Cardiac muscle cell (in vitro differentiated cells and primary cell): Measurements from ENCODE around the gene AK2. TPM values are rescaled to one million over a fixed set of nuclear protein-coding genes. Genes with fewer than 3 reads are reported as not detected.
A peak's percentile ranks its signal among the peaks of the same experiment; 100 is the strongest.

Experiments used
- DNase-seq, 2 donors: peaks; one replicate each; pipeline versions ENCODE4 v3.0.0 to v3.0.0-alpha.2; 2010 to 2017; ENCODE audit warnings: low read depth in 1 of 2, low spot score in 1 of 2
- H3K27ac ChIP-seq: fragments of 200-600 bp; sonication (generic); 2 replicates; pipeline ENCODE4 v1.5.1; 2016
- H3K27me3 ChIP-seq: fragments of 200-600 bp; sonication (generic); 2 replicates; pipeline ENCODE4 v1.6.0; 2016; ENCODE audit warnings: control low read depth
- H3K36me3 ChIP-seq: fragments of 200-600 bp; sonication (generic); 2 replicates; pipeline ENCODE4 v1.5.1; 2016; ENCODE audit warnings: control low read depth
- H3K4me1 ChIP-seq: fragments of 200-600 bp; sonication (generic); 2 replicates; pipeline ENCODE4 v1.8.1; 2017; ENCODE audit warnings: low read depth, mild to moderate bottlenecking, mixed run types
- H3K4me3 ChIP-seq: fragments of 200-600 bp; sonication (generic); 2 replicates; pipeline ENCODE4 v1.5.1; 2016; ENCODE audit warnings: mild to moderate bottlenecking
- H3K9me3 ChIP-seq: fragments of 200-600 bp; sonication (generic); 2 replicates; pipeline ENCODE4 v1.5.1; 2017; ENCODE audit warnings: low read depth, mild to moderate bottlenecking, control low read depth
- CTCF ChIP-seq: IDR thresholded peaks from 2 replicates; pipeline ENCODE4 v1.5.1; 2012; ENCODE audit warnings: low read depth, mild to moderate bottlenecking, low read length
- polyA plus RNA-seq: library from polyadenylated mRNA; unstranded; fragments of >200 nt; fragmentation: Nextera tagmentation; extraction: Ambion mirVana; gene quantifications from 2 replicates; pipeline ENCODE4 v1.2.1, GENCODE V29; 2016
- total RNA-seq: library from RNA; depleted of rRNA; stranded (reverse); fragments of >200 nt; gene quantifications from 2 replicates; pipeline ENCODE4 v1.2.3, GENCODE V29; 2016

AK2 gene
- total and polyA plus RNA-seq, 2 experiments from 2014 or later, result 201 to 281 TPM

GRCh38 chr1:33012165-33012564 is 24.5 kb downstream of the AK2 start:
- Histone ChIP-seq H3K36me3 (peaks cover 28% of the 10 kb centered on the region), H3K27me3 (no peaks in the 10 kb centered on the region), H3K9me3 (no peaks in the 10 kb centered on the region), H3K4me3 (no peak overlapping the region), H3K27ac (peak overlapping the region; percentile 85), H3K4me1 (peaks cover 47% of the 10 kb centered on the region)
- no peak for DNase-seq
- no peak for TF ChIP-seq CTCF

- no peak overlapping the region for H3K4me3 ChIP-seq
- DNase-seq, result peak in 1 of 2 donors; percentile 72
- H3K27ac ChIP-seq, result peak overlapping the region; percentile 85
- peaks cover 57% of the 10 kb centered on the region for H3K4me1 ChIP-seq
- no peaks in the 10 kb centered on the region for H3K27me3 ChIP-seq
- H3K9me3 ChIP-seq, result no peaks in the 10 kb centered on the region
- peaks cover 28% of the 10 kb centered on the region for H3K36me3 ChIP-seq
- no peak for TF ChIP-seq CTCF
Observed at GRCh38 chr1:33010932-33011731, 25.6 kb downstream of the AK2 start.

GRCh38 chr1:33009561-33009960 is 27.1 kb downstream of the AK2 start:
- TF ChIP-seq CTCF, result no peak
- H3K4me3 ChIP-seq, result no peak overlapping the region
- H3K4me1 ChIP-seq, result peaks cover 73% of the 10 kb centered on the region
- H3K36me3 ChIP-seq, result peaks cover 28% of the 10 kb centered on the region
- H3K9me3 ChIP-seq, result no peaks in the 10 kb centered on the region
- H3K27me3 ChIP-seq, result no peaks in the 10 kb centered on the region
- H3K27ac ChIP-seq, result peak overlapping the region; percentile 85
- peak in 1 of 2 donors; percentile 78 for DNase-seq

GRCh38 chr1:33008051-33008914 is 28.4 kb downstream of the AK2 start:
- peaks cover 79% of the 10 kb centered on the region for H3K4me1 ChIP-seq
- no peak overlapping the region for H3K4me3 ChIP-seq
- H3K9me3 ChIP-seq, result no peaks in the 10 kb centered on the region
- no peak for TF ChIP-seq CTCF
- peaks cover 17% of the 10 kb centered on the region for H3K36me3 ChIP-seq
- no peaks in the 10 kb centered on the region for H3K27me3 ChIP-seq
- DNase-seq, result peak; percentile 61 to 70
- peak overlapping the region; percentile 85 for H3K27ac ChIP-seq

- H3K4me3 ChIP-seq, result no peak overlapping the region
- peaks cover 9% of the 10 kb centered on the region for H3K36me3 ChIP-seq
- H3K27me3 ChIP-seq, result no peaks in the 10 kb centered on the region
- TF ChIP-seq CTCF, result peak; percentile 71
- H3K27ac ChIP-seq, result peak overlapping the region; percentile 85
- peaks cover 79% of the 10 kb centered on the region for H3K4me1 ChIP-seq
- H3K9me3 ChIP-seq, result no peaks in the 10 kb centered on the region
- peak; percentile 69 to 92 for DNase-seq
Observed at GRCh38 chr1:33007190-33008050, 29.3 kb downstream of the AK2 start.
